HepG2 (cell line): Measurements from ENCODE around the gene AGBL3. TPM values are rescaled to one million over a fixed set of nuclear protein-coding genes. Genes with fewer than 3 reads are reported as not detected.

Source experiments
- CCDC6 ChIP-seq: sonication (generic); formaldehyde crosslinking; IDR thresholded peaks from 2 replicates; pipeline ENCODE4 v1.8.1; 2022; ENCODE audit warnings: mild to moderate bottlenecking, missing genetic modification reagents, moderate library complexity
- GLI4 ChIP-seq: sonication (generic); formaldehyde crosslinking; IDR thresholded peaks from 2 replicates; pipeline ENCODE4 v1.5.1; 2020; ENCODE audit warnings: missing genetic modification reagents, mild to moderate bottlenecking, moderate library complexity, borderline replicate concordance
- KDM6A ChIP-seq: IDR thresholded peaks from 2 replicates; pipeline ENCODE4 v1.6.1; 2016; ENCODE audit warnings: low read depth
- NR3C1 ChIP-seq: sonication (generic); formaldehyde crosslinking; IDR thresholded peaks from 2 replicates; pipeline ENCODE4 v1.4.0; 2020; ENCODE audit warnings: missing genetic modification reagents
- POLR2G ChIP-seq: fragments of 200-400 bp; formaldehyde crosslinking; IDR thresholded peaks from 2 replicates; pipeline ENCODE4 v1.6.1; 2018; ENCODE audit warnings: mild to moderate bottlenecking, low read depth, low read length, moderate library complexity
- SATB2 ChIP-seq: sonication (generic); formaldehyde crosslinking; IDR thresholded peaks from 2 replicates; pipeline ENCODE4 v1.5.0; 2020; ENCODE audit warnings: missing genetic modification reagents
- SIN3A ChIP-seq: IDR thresholded peaks from 2 replicates; pipeline ENCODE4 v1.6.1; 2011; ENCODE audit warnings: low read depth, mild to moderate bottlenecking, control low read depth, low read length, borderline replicate concordance
- TCF7 ChIP-seq: sonication (generic); IDR thresholded peaks from 2 replicates; pipeline ENCODE4 v1.6.1; 2016; ENCODE audit warnings: antibody characterized with exemption, low read depth
- TCF7L2 ChIP-seq: IDR thresholded peaks from 2 replicates; pipeline ENCODE4 v1.6.1; 2011; ENCODE audit warnings: mild to moderate bottlenecking, low read depth, low read length, moderate library complexity
- TRIM24 ChIP-seq: sonication (generic); formaldehyde crosslinking; IDR thresholded peaks from 2 replicates; pipeline ENCODE4 v1.8.0; 2022; ENCODE audit warnings: mild to moderate bottlenecking, missing genetic modification reagents
- ZC3H13 ChIP-seq: sonication (generic); formaldehyde crosslinking; IDR thresholded peaks from 2 replicates; pipeline ENCODE4 v1.8.1; 2023; ENCODE audit warnings: mild to moderate bottlenecking, missing genetic modification reagents, moderate library complexity
- ZFX ChIP-seq: sonication (generic); formaldehyde crosslinking; IDR thresholded peaks from 2 replicates; pipeline ENCODE4 v1.4.0; 2020; ENCODE audit warnings: mild to moderate bottlenecking, low read depth, missing genetic modification reagents, moderate library complexity
- ZNF136 ChIP-seq: sonication (generic); formaldehyde crosslinking; IDR thresholded peaks from 2 replicates; pipeline ENCODE4 v1.8.1; 2022; ENCODE audit warnings: low read depth, mild to moderate bottlenecking, moderate library complexity, missing genetic modification reagents
- ZNF225 ChIP-seq: sonication (generic); formaldehyde crosslinking; IDR thresholded peaks from 2 replicates; pipeline ENCODE4 v1.4.0; 2020; ENCODE audit warnings: mild to moderate bottlenecking, missing genetic modification reagents
- ZNF382 ChIP-seq: sonication (generic); formaldehyde crosslinking; IDR thresholded peaks from 2 replicates; pipeline ENCODE4 v1.5.0; 2020; ENCODE audit warnings: missing genetic modification reagents, mild to moderate bottlenecking, borderline replicate concordance
- ZNF441 ChIP-seq: sonication (generic); formaldehyde crosslinking; IDR thresholded peaks from 2 replicates; pipeline ENCODE4 v1.7.0; 2021; ENCODE audit warnings: missing genetic modification reagents, borderline replicate concordance
- ZNF572 ChIP-seq: sonication (generic); formaldehyde crosslinking; IDR thresholded peaks from 2 replicates; pipeline ENCODE4 v1.5.1; 2020; ENCODE audit warnings: mild to moderate bottlenecking, missing genetic modification reagents
- ZNF660 ChIP-seq: sonication (generic); formaldehyde crosslinking; IDR thresholded peaks from 2 replicates; pipeline ENCODE4 v1.5.1; 2020; ENCODE audit warnings: mild to moderate bottlenecking, low read depth, missing genetic modification reagents, borderline replicate concordance
- ZNF788 ChIP-seq: sonication (generic); formaldehyde crosslinking; IDR thresholded peaks from 2 replicates; pipeline ENCODE4 v1.5.0; 2020; ENCODE audit warnings: mild to moderate bottlenecking, missing genetic modification reagents, borderline replicate concordance
- ZNF792 ChIP-seq: IDR thresholded peaks from 2 replicates; pipeline ENCODE4 v1.6.1; 2016
- ZSCAN20 ChIP-seq: sonication (generic); formaldehyde crosslinking; IDR thresholded peaks from 2 replicates; pipeline ENCODE4 v1.4.0; 2020; ENCODE audit warnings: missing genetic modification reagents, mild to moderate bottlenecking, borderline replicate concordance
- ZSCAN9 ChIP-seq: IDR thresholded peaks from 2 replicates; pipeline ENCODE4 v1.6.1; 2016; ENCODE audit warnings: borderline replicate concordance
- ZUFSP ChIP-seq: sonication (generic); formaldehyde crosslinking; IDR thresholded peaks from 2 replicates; pipeline ENCODE4 v1.9.0; 2021; ENCODE audit warnings: missing genetic modification reagents, mild to moderate bottlenecking, borderline replicate concordance
- polyA plus RNA-seq, 8 experiments: library from polyadenylated mRNA; depleted of rRNA in 3 of 8; stranded (reverse) in 7 of 8; unstranded in 1 of 8; fragments of >200 nt; fragmentation: Illumina TruSeq in 4 of 8; extraction: Trizol in 4 of 8; gene quantifications; 2 replicates each; pipeline versions ENCODE4 v1.2.1 to v1.2.3, GENCODE V29; 2011 to 2016; ENCODE audit warnings: low read depth in 4 of 8, missing spikeins in 1 of 8, mixed read lengths in 1 of 8; ENCODE audit not compliant: insufficient read depth in 1 of 8
- total RNA-seq, 5 experiments: library from RNA; depleted of rRNA; stranded (reverse); fragments of >200 nt; fragmentation: Illumina TruSeq; extraction: Trizol; gene quantifications; 2 replicates each; pipeline ENCODE4 v1.2.3, GENCODE V29; 2016; ENCODE audit warnings: low read depth in 1 of 5
- TF ChIP-seq, protein P1 (sequence below): IDR thresholded peaks from 2 replicates; pipeline ENCODE4 v1.6.1; 2016; ENCODE audit warnings: low read depth, borderline replicate concordance
- TF ChIP-seq, protein P2 (sequence below): fragments of 450-650 bp; IDR thresholded peaks from 2 replicates; pipeline ENCODE4 v1.6.1; 2016
- TF ChIP-seq, protein P3 (sequence below): sonication (generic); formaldehyde crosslinking; IDR thresholded peaks from 2 replicates; pipeline ENCODE4 v1.8.0; 2022; ENCODE audit warnings: missing genetic modification reagents, mild to moderate bottlenecking, inconsistent platforms, borderline replicate concordance
- TF ChIP-seq, protein P4 (sequence below): sonication (generic); formaldehyde crosslinking; IDR thresholded peaks from 2 replicates; pipeline ENCODE4 v1.4.0; 2020; ENCODE audit warnings: missing genetic modification reagents; ENCODE audit errors: not compliant biosample characterization

Gene AGBL3
- total and polyA plus RNA-seq, 2 of the 13 experiments (the other 11 are each of a cell fraction or from before 2014, with no cell fraction given), result 2.2 to 7.2 TPM

DNA sequence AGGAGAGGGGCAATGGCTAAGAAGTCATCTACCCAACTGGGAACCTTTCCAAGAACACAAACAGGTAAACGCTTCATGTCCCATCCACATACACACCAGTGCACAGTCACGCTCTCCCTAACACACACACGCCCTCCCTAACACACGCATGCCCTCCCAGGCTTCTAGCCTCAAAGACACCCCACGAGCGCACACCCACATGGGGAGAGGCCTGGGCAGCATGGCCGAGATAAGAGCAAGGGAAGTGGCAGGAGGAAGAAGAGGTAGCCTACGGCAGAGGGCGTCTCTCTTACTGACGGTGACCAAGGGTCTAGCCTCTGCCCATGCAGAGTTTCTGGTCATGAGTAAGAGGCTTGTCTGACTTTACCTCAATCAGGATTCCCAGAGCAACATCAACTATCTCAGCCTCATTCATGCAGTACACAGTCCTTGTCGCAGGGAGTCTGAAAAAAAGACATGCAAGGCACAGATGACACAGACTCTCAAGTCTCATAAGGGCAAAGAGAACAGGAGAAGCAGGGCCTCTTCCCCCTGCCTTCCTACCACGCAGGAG is 181.1 kb downstream of the AGBL3 start (continued):
- TF ChIP-seq, protein P1, sequence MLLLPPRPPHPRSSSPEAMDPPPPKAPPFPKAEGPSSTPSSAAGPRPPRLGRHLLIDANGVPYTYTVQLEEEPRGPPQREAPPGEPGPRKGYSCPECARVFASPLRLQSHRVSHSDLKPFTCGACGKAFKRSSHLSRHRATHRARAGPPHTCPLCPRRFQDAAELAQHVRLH (CRISPR knock-in tag), result no peak
- TF ChIP-seq, protein P2, sequence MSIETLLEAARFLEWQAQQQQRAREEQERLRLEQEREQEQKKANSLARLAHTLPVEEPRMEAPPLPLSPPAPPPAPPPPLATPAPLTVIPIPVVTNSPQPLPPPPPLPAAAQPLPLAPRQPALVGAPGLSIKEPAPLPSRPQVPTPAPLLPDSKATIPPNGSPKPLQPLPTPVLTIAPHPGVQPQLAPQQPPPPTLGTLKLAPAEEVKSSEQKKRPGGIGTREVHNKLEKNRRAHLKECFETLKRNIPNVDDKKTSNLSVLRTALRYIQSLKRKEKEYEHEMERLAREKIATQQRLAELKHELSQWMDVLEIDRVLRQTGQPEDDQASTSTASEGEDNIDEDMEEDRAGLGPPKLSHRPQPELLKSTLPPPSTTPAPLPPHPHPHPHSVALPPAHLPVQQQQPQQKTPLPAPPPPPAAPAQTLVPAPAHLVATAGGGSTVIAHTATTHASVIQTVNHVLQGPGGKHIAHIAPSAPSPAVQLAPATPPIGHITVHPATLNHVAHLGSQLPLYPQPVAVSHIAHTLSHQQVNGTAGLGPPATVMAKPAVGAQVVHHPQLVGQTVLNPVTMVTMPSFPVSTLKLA, result peak; percentile 62
- TF ChIP-seq ZNF441 (CRISPR knock-in tag), result no peak
- no peak for TF ChIP-seq ZFX (CRISPR knock-in tag)
- TF ChIP-seq ZNF572 (CRISPR knock-in tag), result no peak
- no peak for TF ChIP-seq SATB2 (CRISPR knock-in tag)
- TF ChIP-seq TCF7L2, result no peak
- TF ChIP-seq ZNF225, result no peak
- TF ChIP-seq NR3C1 (CRISPR knock-in tag), result no peak
- TF ChIP-seq ZNF660 (CRISPR knock-in tag), result no peak
- no peak for TF ChIP-seq ZSCAN20 (CRISPR knock-in tag)
- no peak for TF ChIP-seq GLI4 (CRISPR knock-in tag)
- TF ChIP-seq ZNF382, result no peak
- no peak for TF ChIP-seq TRIM24 (CRISPR knock-in tag)
- TF ChIP-seq ZNF136, result no peak
- no peak for TF ChIP-seq ZUFSP (CRISPR knock-in tag)
- TF ChIP-seq ZC3H13 (CRISPR knock-in tag), result peak; percentile 47
- no peak for TF ChIP-seq CCDC6
- no peak for TF ChIP-seq TCF7
- TF ChIP-seq POLR2G, result peak; percentile 14
- TF ChIP-seq, protein P3, sequence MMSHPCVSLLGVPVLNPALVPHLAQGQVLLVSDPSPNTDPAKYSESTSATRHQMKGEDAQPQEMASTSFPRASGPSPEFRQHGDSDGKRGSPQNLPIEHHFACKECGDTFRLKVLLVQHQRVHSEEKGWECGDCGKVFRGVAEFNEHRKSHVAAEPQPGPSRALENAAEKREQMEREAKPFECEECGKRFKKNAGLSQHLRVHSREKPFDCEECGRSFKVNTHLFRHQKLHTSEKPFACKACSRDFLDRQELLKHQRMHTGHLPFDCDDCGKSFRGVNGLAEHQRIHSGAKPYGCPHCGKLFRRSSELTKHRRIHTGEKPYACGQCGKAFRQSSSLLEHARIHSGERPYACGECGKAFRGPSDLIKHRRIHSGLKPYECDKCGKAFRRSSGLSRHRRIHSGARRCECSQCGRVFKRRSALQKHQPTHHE (CRISPR knock-in tag), result no peak
- TF ChIP-seq ZNF792 (CRISPR knock-in tag), result no peak
- TF ChIP-seq KDM6A (CRISPR knock-in tag), result no peak
- no peak for TF ChIP-seq SIN3A
- no peak for TF ChIP-seq ZNF788 (CRISPR knock-in tag)
- TF ChIP-seq, protein P4, sequence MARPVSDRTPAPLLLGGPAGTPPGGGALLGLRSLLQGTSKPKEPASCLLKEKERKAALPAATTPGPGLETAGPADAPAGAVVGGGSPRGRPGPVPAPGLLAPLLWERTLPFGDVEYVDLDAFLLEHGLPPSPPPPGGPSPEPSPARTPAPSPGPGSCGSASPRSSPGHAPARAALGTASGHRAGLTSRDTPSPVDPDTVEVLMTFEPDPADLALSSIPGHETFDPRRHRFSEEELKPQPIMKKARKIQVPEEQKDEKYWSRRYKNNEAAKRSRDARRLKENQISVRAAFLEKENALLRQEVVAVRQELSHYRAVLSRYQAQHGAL (CRISPR knock-in tag), result no peak
- no peak for TF ChIP-seq ZSCAN9 (CRISPR knock-in tag)
